CD4-positive, alpha-beta memory T cell (primary cell): ENCODE results near the gene ACSL6. TPM values are rescaled to one million over a fixed set of nuclear protein-coding genes. Genes with fewer than 3 reads are reported as not detected.

Source experiments
- CTCF ChIA-PET: fragments of 350-600 bp; sonication (Branson Sonifier 250); formaldehyde crosslinking; loops from one replicate; lab custom pipeline; 2021; ENCODE audit warnings: inconsistent platforms; ENCODE audit not compliant: partially characterized antibody; lab: Charles Lee
- POLR2A ChIA-PET: fragments of 350-600 bp; sonication (Branson Sonifier 250); formaldehyde crosslinking; loops from one replicate; lab custom pipeline; 2021; ENCODE audit not compliant: partially characterized antibody; lab: Charles Lee
- DNase-seq, 5 donors: peaks; one replicate each; pipeline versions ENCODE4 v3.0.0 to v3.0.0-alpha.2; 2020 to 2022; ENCODE audit warnings: mixed read lengths in 1 of 5
- H3K27ac ChIP-seq: one replicate; pipeline ENCODE4 v1.7.0; 2013; ENCODE audit warnings: low read depth, low read length
- H3K27me3 ChIP-seq: 2 replicates; pipeline ENCODE4 v1.7.0; 2013; ENCODE audit warnings: mild to moderate bottlenecking, low read length, moderate library complexity; ENCODE audit not compliant: insufficient read depth
- H3K36me3 ChIP-seq: 2 replicates; pipeline ENCODE4 v1.7.0; 2013; ENCODE audit warnings: mild to moderate bottlenecking, low read length, moderate library complexity; ENCODE audit not compliant: insufficient read depth
- H3K4me1 ChIP-seq: 2 replicates; pipeline ENCODE4 v1.7.0; 2013; ENCODE audit warnings: mild to moderate bottlenecking, low read length, moderate library complexity; ENCODE audit not compliant: insufficient read depth
- H3K4me3 ChIP-seq, 2 donors: one replicate each; pipeline ENCODE4 v1.7.0; 2013; ENCODE audit warnings: low read length in 2 of 2, mild to moderate bottlenecking in 1 of 2
- H3K9me3 ChIP-seq, 2 donors: one replicate each; pipeline ENCODE4 v1.7.0; 2013; ENCODE audit warnings: low read length in 2 of 2, control low read depth in 1 of 2; ENCODE audit not compliant: control insufficient read depth in 1 of 2
- H3K27ac Mint-ChIP-seq, 7 donors: one replicate each; pipeline ENCODE4 v1.8.0; 2020 to 2021; ENCODE audit warnings: mixed read lengths in 7 of 7, mild to moderate bottlenecking in 6 of 7, inconsistent platforms in 3 of 7, moderate library complexity in 3 of 7
- H3K27me3 Mint-ChIP-seq, 2 donors: one replicate each; pipeline ENCODE4 v1.8.0; 2020 to 2021; ENCODE audit warnings: mixed read lengths in 2 of 2
- H3K36me3 Mint-ChIP-seq, 2 donors: one replicate each; pipeline ENCODE4 v1.8.0; 2020 to 2021; ENCODE audit warnings: mixed read lengths in 2 of 2, inconsistent platforms in 1 of 2, mild to moderate bottlenecking in 1 of 2
- H3K4me1 Mint-ChIP-seq, 4 donors: one replicate each; pipeline ENCODE4 v1.8.0; 2020 to 2021; ENCODE audit warnings: mixed read lengths in 4 of 4, mild to moderate bottlenecking in 1 of 4
- H3K4me3 Mint-ChIP-seq, 8 donors: one replicate each; pipeline ENCODE4 v1.8.0; 2020 to 2021; ENCODE audit warnings: mixed read lengths in 8 of 8, mild to moderate bottlenecking in 7 of 8, moderate library complexity in 6 of 8, inconsistent platforms in 3 of 8
- H3K9me3 Mint-ChIP-seq, 8 donors: one replicate each; pipeline ENCODE4 v1.8.0; 2020 to 2021; ENCODE audit warnings: mixed read lengths in 8 of 8, mild to moderate bottlenecking in 5 of 8, inconsistent platforms in 3 of 8, moderate library complexity in 1 of 8
- intact Hi-C: fragments of 100-400 bp; cut with micrococcal nuclease; formaldehyde crosslinking; loops from one replicate; pipeline ENCODE4 v1.15.1; 2023
- polyA plus RNA-seq, 2 donors: library from polyadenylated mRNA; unstranded; fragments of 300-500 nt; fragmentation: Illumina TruSeq; gene quantifications; one replicate each; pipeline ENCODE4 v1.2.3, GENCODE V29; 2021
- total RNA-seq, 2 experiments: library from RNA; stranded (reverse); gene quantifications; one replicate each; pipeline ENCODE4 v1.2.3, GENCODE V29; 2021

The ACSL6 gene
- total and polyA plus RNA-seq, 4 experiments from 2014 or later: 11.1 to 51.7 (median 34.4) TPM

DNA sequence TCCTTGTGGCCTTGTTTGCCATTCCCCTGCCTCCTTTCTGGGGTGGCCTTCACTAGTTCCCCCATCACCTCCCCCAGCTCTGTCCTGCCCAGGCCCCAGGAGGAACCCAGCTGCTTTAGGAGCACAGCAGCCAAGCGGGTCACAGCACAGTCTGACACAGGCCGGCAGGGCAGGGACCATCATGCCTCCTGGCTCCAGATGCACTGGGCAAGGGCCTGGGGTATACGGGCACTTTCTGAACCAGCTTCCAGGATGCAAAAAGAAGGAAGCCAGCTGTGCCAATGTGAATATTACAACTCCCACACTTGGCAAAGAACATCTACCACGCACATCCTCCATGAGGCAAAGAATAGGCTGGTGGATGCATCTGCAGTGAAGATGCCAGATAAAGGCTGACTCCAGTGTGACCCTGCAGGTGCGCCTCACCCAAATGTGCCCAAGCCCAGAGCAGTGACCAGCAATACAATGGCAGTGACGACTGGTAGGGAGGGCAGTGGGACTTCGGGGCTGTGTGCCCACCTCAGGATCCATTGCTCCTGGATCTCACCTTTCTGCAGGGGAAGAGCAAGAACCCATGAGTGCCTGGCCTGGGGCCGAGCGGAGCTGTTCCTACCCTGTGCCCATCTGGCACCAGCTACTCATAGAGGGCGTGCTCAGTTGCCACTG lies 42.7 kb upstream of the ACSL6 start:
- Histone ChIP-seq H3K27me3 (no peaks in the 10 kb centered on the region), H3K36me3 (no peaks in the 10 kb centered on the region), H3K4me1 (peaks cover 52% of the 10 kb centered on the region), H3K27ac (no peak overlapping the region), H3K9me3 (no peaks in the 10 kb centered on the region), H3K4me3 (no peak overlapping the region)
- CTCF ChIA-PET: interaction anchor here (0.7 to 3.5 kb wide), 2 partner anchors 8 to 10 kb away, joined by 3 to 24 read pairs; no protein-coding TSS in a partner anchor
- no peaks in the 10 kb centered on the region for H3K27me3 Mint-ChIP-seq
- H3K4me3 Mint-ChIP-seq: peak overlapping the region in 2 of 8 donors; percentile 20 to 85
- DNase-seq: no peak
- H3K36me3 Mint-ChIP-seq: peaks cover 0 to 3% of the 10 kb centered on the region in 2 donors
- POLR2A ChIA-PET: no interaction called here
- peaks cover 0 to 2% (median 0%) of the 10 kb centered on the region in 8 donors for H3K9me3 Mint-ChIP-seq
- intact Hi-C loops: no loop called here
- H3K27ac Mint-ChIP-seq: peak overlapping the region in 4 of 7 donors; percentile 65 to 99 (median 94)
- peaks cover 30 to 57% (median 41%) of the 10 kb centered on the region in 4 donors for H3K4me1 Mint-ChIP-seq

- no peak overlapping the region for H3K4me3 Mint-ChIP-seq
- POLR2A ChIA-PET: no interaction called here
Measured at GRCh38 chr5:132053483-132053882, 42.0 kb upstream of the ACSL6 start.

DNA sequence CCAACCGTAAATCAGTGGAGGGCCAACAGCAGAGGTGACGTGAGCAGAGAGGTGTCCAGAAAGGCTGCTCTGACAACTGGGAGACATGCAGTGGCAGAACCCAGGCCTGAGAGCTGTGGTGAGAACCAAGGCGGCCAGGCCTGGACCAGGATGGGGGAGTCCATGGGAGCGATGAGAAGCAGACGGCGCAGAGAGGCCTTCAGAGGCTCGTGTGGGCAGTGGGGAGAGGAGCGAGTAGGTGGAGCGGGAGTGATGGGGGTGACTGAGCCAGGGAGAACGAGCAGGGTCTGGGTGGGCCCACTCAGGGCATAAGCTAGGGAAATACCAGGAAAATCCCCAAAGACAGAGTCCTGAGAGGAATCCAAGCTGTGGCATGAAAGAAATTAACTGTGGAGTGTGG lies 41.1 kb upstream of the ACSL6 start:
- Mint-ChIP-seq H3K27me3 (no peaks in the 10 kb centered on the region), H3K36me3 (peaks cover 0 to 3% of the 10 kb centered on the region in 2 donors), H3K9me3 (peaks cover 0 to 2% (median 0%) of the 10 kb centered on the region in 8 donors), H3K4me3 (no peak overlapping the region), H3K4me1 (peaks cover 21 to 41% (median 30%) of the 10 kb centered on the region in 4 donors), H3K27ac (peak overlapping the region in 3 of 7 donors; percentile 7 to 70 (median 47))
- H3K4me3 ChIP-seq: no peak overlapping the region
- CTCF ChIA-PET: interaction anchor here (3.5 kb wide), 1 partner anchor 10 kb away, joined by 24 read pairs; no protein-coding TSS in a partner anchor
- no peaks in the 10 kb centered on the region for H3K36me3 ChIP-seq
- H3K27ac ChIP-seq: no peak overlapping the region
- intact Hi-C loops: no loop called here
- no peaks in the 10 kb centered on the region for H3K27me3 ChIP-seq
- peaks cover 37% of the 10 kb centered on the region for H3K4me1 ChIP-seq
- no peaks in the 10 kb centered on the region for H3K9me3 ChIP-seq
- no peak for DNase-seq
- POLR2A ChIA-PET: no interaction called here

More at GRCh38 chr5:132053483-132053882, 42.0 kb upstream of the ACSL6 start:
- H3K36me3 ChIP-seq: no peaks in the 10 kb centered on the region
- Mint-ChIP-seq H3K27me3 (no peaks in the 10 kb centered on the region), H3K36me3 (peaks cover 0 to 3% of the 10 kb centered on the region in 2 donors), H3K4me1 (peaks cover 26 to 50% (median 35%) of the 10 kb centered on the region in 4 donors), H3K27ac (peak overlapping the region in 6 of 7 donors; percentile 28 to 77 (median 50)), H3K9me3 (peaks cover 0 to 2% (median 0%) of the 10 kb centered on the region in 8 donors)
- no peak for DNase-seq
- no peak overlapping the region for H3K4me3 ChIP-seq
- no peaks in the 10 kb centered on the region for H3K9me3 ChIP-seq
- no peaks in the 10 kb centered on the region for H3K27me3 ChIP-seq
- intact Hi-C loops: no loop called here
- peaks cover 45% of the 10 kb centered on the region for H3K4me1 ChIP-seq
- H3K27ac ChIP-seq: no peak overlapping the region
- CTCF ChIA-PET: interaction anchor here (3.5 kb wide), 1 partner anchor 9 kb away, joined by 24 read pairs; no protein-coding TSS in a partner anchor

- DNase-seq: no peak
- intact Hi-C loops: no loop called here
- ChIA-PET POLR2A (no interaction called here), CTCF (interaction anchor here (1.3 to 1.7 kb wide), 3 partner anchors 10 to 83 kb away, joined by 4 to 6 read pairs (median 4); partner anchors contain the start of gene IL3)
- Histone ChIP-seq H3K9me3 (no peaks in the 10 kb centered on the region), H3K27me3 (no peaks in the 10 kb centered on the region), H3K36me3 (no peaks in the 10 kb centered on the region), H3K4me1 (peaks cover 21% of the 10 kb centered on the region), H3K4me3 (no peak overlapping the region), H3K27ac (no peak overlapping the region)
- H3K4me3 Mint-ChIP-seq: no peak overlapping the region
- no peaks in the 10 kb centered on the region for H3K27me3 Mint-ChIP-seq
- H3K27ac Mint-ChIP-seq: no peak overlapping the region
- peaks cover 0 to under 1% of the 10 kb centered on the region in 2 donors for H3K36me3 Mint-ChIP-seq
- H3K4me1 Mint-ChIP-seq: peaks cover 13 to 25% (median 17%) of the 10 kb centered on the region in 4 donors
- H3K9me3 Mint-ChIP-seq: peaks cover 0 to 2% (median 0%) of the 10 kb centered on the region in 8 donors
Measured at GRCh38 chr5:132050661-132051552, 39.4 kb upstream of the ACSL6 start.

- H3K27ac ChIP-seq: no peak overlapping the region
- H3K36me3 ChIP-seq: no peaks in the 10 kb centered on the region
- Mint-ChIP-seq H3K27ac (no peak overlapping the region), H3K4me1 (peaks cover 7 to 18% (median 9%) of the 10 kb centered on the region in 4 donors), H3K9me3 (peaks cover 0 to 2% (median 0%) of the 10 kb centered on the region in 8 donors), H3K36me3 (no peaks in the 10 kb centered on the region), H3K27me3 (no peaks in the 10 kb centered on the region), H3K4me3 (no peak overlapping the region)
- DNase-seq: no peak
- H3K27me3 ChIP-seq: no peaks in the 10 kb centered on the region
- intact Hi-C loops: no loop called here
- H3K4me1 ChIP-seq: peaks cover 13% of the 10 kb centered on the region
- CTCF ChIA-PET: interaction anchor here (0.8 to 1.7 kb wide), 4 partner anchors 11 to 84 kb away, joined by 4 to 6 read pairs (median 4); partner anchors contain the start of gene IL3
- no peaks in the 10 kb centered on the region for H3K9me3 ChIP-seq
- no peak overlapping the region for H3K4me3 ChIP-seq
- POLR2A ChIA-PET: no interaction called here
Measured at GRCh38 chr5:132050136-132050535, 38.7 kb upstream of the ACSL6 start.

DNA sequence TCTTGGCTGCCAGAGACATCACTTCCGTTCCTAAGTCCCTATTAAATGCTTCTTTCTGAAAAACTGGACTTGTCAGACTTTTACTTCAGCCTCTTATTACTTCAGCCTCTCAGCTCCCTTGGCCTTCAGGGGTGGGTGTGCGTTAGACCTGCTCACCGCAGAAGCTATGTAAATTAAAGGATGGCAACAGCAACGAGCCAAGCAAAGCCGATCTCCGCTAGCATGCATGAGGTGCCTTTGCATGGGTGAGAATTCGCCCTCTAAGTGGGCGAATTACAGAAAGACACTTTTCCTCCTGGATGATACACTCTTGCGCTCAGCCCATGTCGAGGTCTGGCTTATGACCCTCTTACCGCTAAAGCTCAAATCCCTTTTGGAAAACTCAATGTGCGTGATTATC lies 38.1 kb upstream of the ACSL6 start:
- POLR2A ChIA-PET: no interaction called here
- Mint-ChIP-seq H3K9me3 (peaks cover 0 to 2% (median 0%) of the 10 kb centered on the region in 8 donors), H3K27ac (peak overlapping the region in 2 of 7 donors; percentile 18 to 23), H3K27me3 (peaks cover 0 to 2% of the 10 kb centered on the region in 2 donors), H3K36me3 (no peaks in the 10 kb centered on the region), H3K4me3 (no peak overlapping the region), H3K4me1 (peaks cover 1 to 12% (median 4%) of the 10 kb centered on the region in 4 donors)
- Histone ChIP-seq H3K27me3 (no peaks in the 10 kb centered on the region), H3K27ac (no peak overlapping the region), H3K9me3 (no peaks in the 10 kb centered on the region), H3K4me1 (peaks cover 7% of the 10 kb centered on the region), H3K36me3 (no peaks in the 10 kb centered on the region), H3K4me3 (no peak overlapping the region)
- CTCF ChIA-PET: interaction anchor here (0.8 to 1.7 kb wide), 4 partner anchors 12 to 85 kb away, joined by 4 to 6 read pairs (median 4); partner anchors contain the start of gene IL3
- no peak for DNase-seq
- intact Hi-C loops: no loop called here
